GM21423 (cell line): ENCODE measurements around the gene CTNNBIP1.
"Not testable (repeated sequence)": the region's sequence is repeated elsewhere in the genome, so short reads cannot be mapped to it uniquely, and the experiment has no call there.

Experiments used
- ATAC-seq: cut with Tn5 transposase; IDR thresholded peaks from one replicate; pipeline ENCODE4 v1.9.1; 2021; ENCODE audit warnings: mild to moderate bottlenecking, moderate library complexity; ENCODE audit not compliant: unreplicated experiment

CTNNBIP1 gene

GRCh38 chr1:9809100-9809510 lies 101.0 kb downstream of the CTNNBIP1 start:
- ATAC-seq = no peak

DNA sequence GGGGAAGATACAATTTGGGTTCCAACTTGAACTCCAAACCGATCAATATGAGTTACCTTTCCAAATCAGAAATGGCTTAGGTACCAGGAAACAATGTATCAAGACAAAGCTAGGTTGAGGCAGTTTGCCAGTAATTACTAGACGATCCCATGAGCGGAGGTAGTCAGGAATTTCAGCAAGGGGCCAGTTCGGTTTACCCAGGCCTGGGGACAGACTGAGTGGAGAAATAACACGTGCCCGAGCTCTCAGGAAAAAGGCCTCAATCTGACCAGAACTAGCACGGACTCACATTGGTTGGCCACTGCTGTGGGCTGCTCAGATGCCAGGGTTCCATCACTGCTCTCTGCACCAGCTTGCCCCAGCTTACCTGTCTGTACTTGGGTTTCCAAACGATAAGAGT lies 101.6 kb downstream of the CTNNBIP1 start:
- no peak for ATAC-seq

GRCh38 chr1:9807541-9807940 lies 102.5 kb downstream of the CTNNBIP1 start:
- ATAC-seq = no peak

DNA sequence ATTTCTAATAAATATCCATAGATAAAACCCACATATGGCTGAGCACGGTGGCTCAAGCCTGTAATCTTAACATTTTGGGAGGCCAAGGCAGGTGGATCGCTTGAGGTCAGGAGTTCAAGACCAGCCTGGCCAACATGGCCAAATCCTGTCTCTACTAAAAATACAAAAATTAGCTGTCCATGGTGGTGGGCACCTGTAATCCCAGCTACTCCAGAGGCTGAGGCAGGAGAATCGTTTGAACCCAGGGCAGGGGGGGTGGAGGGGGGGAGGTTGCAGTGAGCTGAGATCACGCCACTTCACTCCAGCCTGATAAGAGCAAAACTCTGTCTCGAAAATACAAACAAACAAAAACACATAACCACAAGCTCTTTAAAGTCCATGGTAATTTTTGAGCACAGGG lies 104.1 kb downstream of the CTNNBIP1 start:
- not testable (repeated sequence) for ATAC-seq

DNA sequence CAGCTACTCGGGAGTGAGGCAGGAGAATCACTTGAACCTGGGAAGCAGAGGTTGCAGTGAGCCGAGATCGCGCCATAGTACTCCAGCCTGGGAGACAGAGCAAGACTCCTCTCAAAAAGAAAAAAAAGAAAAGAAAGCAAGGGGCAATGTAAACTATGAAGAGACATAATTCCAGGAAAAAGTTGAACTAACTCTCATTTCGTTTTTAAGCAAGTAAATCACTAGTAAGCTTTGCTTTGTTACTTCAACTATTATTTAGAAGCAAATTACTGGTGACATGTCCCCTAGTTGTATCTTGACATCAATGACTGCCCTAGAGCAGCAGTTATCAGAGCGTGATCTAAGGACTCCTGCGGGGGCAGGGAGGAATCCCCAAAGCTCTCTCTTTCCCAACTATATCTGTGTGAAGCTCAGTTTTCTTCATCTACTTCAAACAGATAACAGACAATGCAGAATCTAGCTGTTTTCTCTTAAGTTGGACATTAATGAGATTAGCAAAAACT lies 105.0 kb downstream of the CTNNBIP1 start:
- ATAC-seq = no peak

- ATAC-seq = not testable (repeated sequence)
Measured at GRCh38 chr1:9803003-9803918, 106.8 kb downstream of the CTNNBIP1 start.

GRCh38 chr1:9801909-9802308 lies 108.2 kb downstream of the CTNNBIP1 start:
- ATAC-seq = no peak
